ENCODE results near the gene CDK5.

- no peak for TF ChIP-seq EZH2 (IDR thresholded peaks at IDR 0.05)
- TF ChIP-seq POLR2AphosphoS5 (IDR thresholded peaks at IDR 0.05; ENCODE audit: borderline replicate concordance, low read depth, low read length): no peak
Observed at GRCh38 chr7:151104411-151105235, 46.9 kb upstream of the CDK5 start.

Data from SK-N-MC (cell line).